Type B pancreatic cell (in vitro differentiated cells): Measurements from ENCODE around the gene ABCA2. TPM values are rescaled to one million over a fixed set of nuclear protein-coding genes. Genes with fewer than 3 reads are reported as not detected.

Experiments used
- DNase-seq: peaks from one replicate; pipeline ENCODE4 v3.0.0; 2021; ENCODE audit warnings: mixed read lengths; ENCODE audit not compliant: unreplicated experiment; ENCODE audit errors: extremely low spot score
- H3K27ac Mint-ChIP-seq: 2 replicates; pipeline ENCODE4 v1.8.0; 2021; ENCODE audit warnings: mild to moderate bottlenecking, mixed read lengths
- H3K27me3 Mint-ChIP-seq: 2 replicates; pipeline ENCODE4 v1.8.0; 2021; ENCODE audit warnings: mixed read lengths
- H3K36me3 Mint-ChIP-seq: 2 replicates; pipeline ENCODE4 v1.8.0; 2021; ENCODE audit warnings: mixed read lengths
- H3K4me1 Mint-ChIP-seq: one replicate; pipeline ENCODE4 v1.8.0; 2021; ENCODE audit warnings: mixed read lengths; ENCODE audit not compliant: unreplicated experiment
- H3K4me3 Mint-ChIP-seq: 2 replicates; pipeline ENCODE4 v1.8.0; 2021; ENCODE audit warnings: mild to moderate bottlenecking, mixed read lengths
- H3K9me3 Mint-ChIP-seq: 2 replicates; pipeline ENCODE4 v1.8.0; 2021; ENCODE audit warnings: mixed read lengths
- total RNA-seq: library from RNA; stranded (reverse); gene quantifications from 2 replicates; pipeline ENCODE4 v1.2.1, GENCODE V29; 2021; ENCODE audit warnings: low replicate concordance
- TF ChIP-seq, protein P1 (sequence below): fragments of 200-600 bp; sonication (generic); conservative IDR thresholded peaks from 2 replicates; pipeline ENCODE4 v1.5.0; 2021; ENCODE audit warnings: antibody characterized with exemption, mild to moderate bottlenecking

Gene ABCA2
- total RNA-seq, 1 donor from 2014 or later: 44.7 TPM

- H3K9me3 Mint-ChIP-seq: no peaks in the 10 kb centered on the region
- no peaks in the 10 kb centered on the region for H3K27me3 Mint-ChIP-seq
Observed at GRCh38 chr9:136971746-136972145, 56.3 kb downstream of the ABCA2 start.

DNA sequence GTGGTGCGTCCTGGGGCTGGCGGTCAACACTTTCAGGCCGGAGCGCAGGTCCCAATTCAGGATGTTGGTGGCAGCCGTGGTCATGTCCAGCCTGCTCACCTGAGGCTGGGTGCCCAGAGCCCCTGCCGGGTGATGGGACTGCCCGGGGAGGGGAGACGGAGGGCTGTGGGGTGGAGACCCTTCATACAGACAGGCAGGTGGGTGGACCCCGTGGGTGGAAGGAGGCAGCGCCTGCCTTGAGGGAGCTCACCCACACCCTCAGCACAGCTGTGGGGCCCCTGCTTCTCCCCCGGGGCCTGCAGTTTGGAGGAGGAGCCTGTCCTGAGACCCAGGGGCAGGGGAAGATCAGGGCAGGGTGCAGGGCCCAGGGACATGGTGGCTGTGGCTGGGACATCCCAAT lies 57.7 kb downstream of the ABCA2 start:
- no peaks in the 10 kb centered on the region for H3K9me3 Mint-ChIP-seq
- H3K4me3 Mint-ChIP-seq: no peak overlapping the region
- H3K27ac Mint-ChIP-seq: no peak overlapping the region
- peaks cover 4% of the 10 kb centered on the region for H3K4me1 Mint-ChIP-seq
- no peaks in the 10 kb centered on the region for H3K36me3 Mint-ChIP-seq
- DNase-seq: no peak
- no peaks in the 10 kb centered on the region for H3K27me3 Mint-ChIP-seq
- TF ChIP-seq, protein P1, sequence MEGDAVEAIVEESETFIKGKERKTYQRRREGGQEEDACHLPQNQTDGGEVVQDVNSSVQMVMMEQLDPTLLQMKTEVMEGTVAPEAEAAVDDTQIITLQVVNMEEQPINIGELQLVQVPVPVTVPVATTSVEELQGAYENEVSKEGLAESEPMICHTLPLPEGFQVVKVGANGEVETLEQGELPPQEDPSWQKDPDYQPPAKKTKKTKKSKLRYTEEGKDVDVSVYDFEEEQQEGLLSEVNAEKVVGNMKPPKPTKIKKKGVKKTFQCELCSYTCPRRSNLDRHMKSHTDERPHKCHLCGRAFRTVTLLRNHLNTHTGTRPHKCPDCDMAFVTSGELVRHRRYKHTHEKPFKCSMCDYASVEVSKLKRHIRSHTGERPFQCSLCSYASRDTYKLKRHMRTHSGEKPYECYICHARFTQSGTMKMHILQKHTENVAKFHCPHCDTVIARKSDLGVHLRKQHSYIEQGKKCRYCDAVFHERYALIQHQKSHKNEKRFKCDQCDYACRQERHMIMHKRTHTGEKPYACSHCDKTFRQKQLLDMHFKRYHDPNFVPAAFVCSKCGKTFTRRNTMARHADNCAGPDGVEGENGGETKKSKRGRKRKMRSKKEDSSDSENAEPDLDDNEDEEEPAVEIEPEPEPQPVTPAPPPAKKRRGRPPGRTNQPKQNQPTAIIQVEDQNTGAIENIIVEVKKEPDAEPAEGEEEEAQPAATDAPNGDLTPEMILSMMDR: no peak

More at GRCh38 chr9:136971746-136972145, 56.3 kb downstream of the ABCA2 start:
- Mint-ChIP-seq H3K4me1 (no peaks in the 10 kb centered on the region), H3K36me3 (no peaks in the 10 kb centered on the region), H3K27ac (no peak overlapping the region), H3K4me3 (no peak overlapping the region)
- TF ChIP-seq, protein P1: no peak
- DNase-seq: no peak

GRCh38 chr9:136969774-136970173 lies 58.3 kb downstream of the ABCA2 start:
- TF ChIP-seq, protein P1: no peak
- Mint-ChIP-seq H3K9me3 (no peaks in the 10 kb centered on the region), H3K4me1 (peaks cover 6% of the 10 kb centered on the region), H3K36me3 (no peaks in the 10 kb centered on the region), H3K27ac (no peak overlapping the region), H3K27me3 (no peaks in the 10 kb centered on the region), H3K4me3 (no peak overlapping the region)
- DNase-seq: no peak

DNA sequence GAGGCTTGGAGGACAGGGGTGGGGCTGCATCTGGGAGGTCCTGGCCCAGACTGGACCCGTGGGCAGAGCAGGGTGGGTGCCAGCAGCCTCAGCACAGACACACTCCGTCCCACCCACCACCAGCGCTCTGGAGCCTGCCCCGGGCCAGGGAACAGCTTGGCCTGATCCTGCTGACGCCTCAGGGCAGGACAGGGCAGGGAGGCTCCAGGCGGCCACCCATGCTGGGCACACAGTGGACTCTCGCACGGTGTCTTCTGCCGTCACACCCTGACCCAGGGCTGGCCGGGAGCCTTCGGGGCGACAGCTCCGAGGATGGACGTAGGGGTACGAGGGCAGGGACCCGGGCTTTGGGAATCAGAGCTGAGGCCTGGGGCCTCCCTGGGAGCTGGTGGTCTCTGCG lies 58.9 kb downstream of the ABCA2 start:
- Mint-ChIP-seq H3K9me3 (no peaks in the 10 kb centered on the region), H3K27me3 (no peaks in the 10 kb centered on the region), H3K27ac (no peak overlapping the region), H3K4me3 (no peak overlapping the region), H3K36me3 (no peaks in the 10 kb centered on the region), H3K4me1 (peaks cover 9% of the 10 kb centered on the region)
- no peak for DNase-seq
- TF ChIP-seq, protein P1: no peak

GRCh38 chr9:136968333-136969127 lies 59.5 kb downstream of the ABCA2 start:
- H3K4me3 Mint-ChIP-seq: no peak overlapping the region
- TF ChIP-seq, protein P1: no peak
- no peaks in the 10 kb centered on the region for H3K9me3 Mint-ChIP-seq
- H3K27ac Mint-ChIP-seq: no peak overlapping the region
- no peak for DNase-seq
- no peaks in the 10 kb centered on the region for H3K36me3 Mint-ChIP-seq
- peaks cover 9% of the 10 kb centered on the region for H3K4me1 Mint-ChIP-seq
- no peaks in the 10 kb centered on the region for H3K27me3 Mint-ChIP-seq
